GM12878 (cell line): ENCODE results near the gene RAB4B. TPM values are rescaled to one million over a fixed set of nuclear protein-coding genes. Genes with fewer than 3 reads are reported as not detected.

Experiments
- ATF7 ChIP-seq: fragments of 450-650 bp; IDR thresholded peaks from 2 replicates; pipeline ENCODE4 v1.6.1; 2016; ENCODE audit warnings: low read depth, mild to moderate bottlenecking
- BMI1 ChIP-seq: fragments of 450-650 bp; IDR thresholded peaks from 2 replicates; pipeline ENCODE4 v1.6.1; 2016; ENCODE audit warnings: mild to moderate bottlenecking, moderate library complexity, borderline replicate concordance
- CBFB ChIP-seq: IDR thresholded peaks from 2 replicates; pipeline ENCODE4 v1.6.1; 2016; ENCODE audit warnings: antibody characterized with exemption, low read depth
- CBX5 ChIP-seq: sonication (generic); IDR thresholded peaks from 2 replicates; pipeline ENCODE4 v1.6.1; 2016; ENCODE audit warnings: low read depth, moderate library complexity, mild to moderate bottlenecking, inconsistent platforms
- CHD1 ChIP-seq: IDR thresholded peaks from 2 replicates; pipeline ENCODE4 v1.6.1; 2012; ENCODE audit warnings: low read depth, low read length, improper control_type of control experiment
- CREB1 ChIP-seq: IDR thresholded peaks from 2 replicates; pipeline ENCODE4 v1.6.1; 2012; ENCODE audit warnings: low read depth, mild to moderate bottlenecking, inconsistent platforms
- DPF2 ChIP-seq: fragments of 450-650 bp; IDR thresholded peaks from 2 replicates; pipeline ENCODE4 v1.6.1; 2017; ENCODE audit warnings: mild to moderate bottlenecking
- ESRRA ChIP-seq: IDR thresholded peaks from 2 replicates; pipeline ENCODE4 v1.6.1; 2012; ENCODE audit warnings: mild to moderate bottlenecking, low read length, improper control_type of control experiment
- HDGF ChIP-seq: fragments of 450-650 bp; IDR thresholded peaks from 2 replicates; pipeline ENCODE4 v1.6.1; 2016; ENCODE audit warnings: antibody characterized with exemption
- HSF1 ChIP-seq: fragments of 150-350 bp; IDR thresholded peaks from 2 replicates; pipeline ENCODE4 v1.6.1; 2014; ENCODE audit warnings: mild to moderate bottlenecking, low read depth, low read length
- JUND ChIP-seq: IDR thresholded peaks from 2 replicates; pipeline ENCODE4 v1.6.1; 2012; ENCODE audit warnings: low read depth, mild to moderate bottlenecking, low read length, improper control_type of control experiment, moderate library complexity
- NR2C1 ChIP-seq: fragments of 450-650 bp; IDR thresholded peaks from 2 replicates; pipeline ENCODE4 v1.6.1; 2017; ENCODE audit warnings: antibody characterized with exemption, mild to moderate bottlenecking, moderate library complexity
- PBX3 ChIP-seq: IDR thresholded peaks from 2 replicates; pipeline ENCODE4 v1.6.1; 2011; ENCODE audit warnings: mild to moderate bottlenecking, low read depth, low read length, moderate library complexity; ENCODE audit not compliant: insufficient replicate concordance
- PML ChIP-seq: IDR thresholded peaks from 2 replicates; pipeline ENCODE4 v1.6.1; 2012; ENCODE audit warnings: low read length, inconsistent platforms
- POLR2AphosphoS2 ChIP-seq: IDR thresholded peaks from 2 replicates; pipeline ENCODE4 v1.6.1; 2011; ENCODE audit warnings: low read depth, mild to moderate bottlenecking, low read length, improper control_type of control experiment, moderate library complexity
- RBBP5 ChIP-seq: fragments of 200-600 bp; sonication (generic); conservative IDR thresholded peaks from 2 replicates; pipeline ENCODE4 v1.6.1; 2016
- RCOR1 ChIP-seq: conservative IDR thresholded peaks from 2 replicates; pipeline ENCODE4 v1.6.1; 2012; ENCODE audit warnings: low read depth, low read length, improper control_type of control experiment
- RUNX3 ChIP-seq: IDR thresholded peaks from 2 replicates; pipeline ENCODE4 v1.6.1; 2012; ENCODE audit warnings: low read length, inconsistent platforms
- SIX5 ChIP-seq: IDR thresholded peaks from 2 replicates; pipeline ENCODE4 v1.6.1; 2011; ENCODE audit warnings: mild to moderate bottlenecking, low read depth, low read length, moderate library complexity; ENCODE audit not compliant: severe bottlenecking
- ZNF274 ChIP-seq: IDR thresholded peaks from one replicate; pipeline ENCODE4 v1.8.0; 2011; ENCODE audit not compliant: insufficient read length, insufficient read depth
- ZNF384 ChIP-seq: IDR thresholded peaks from 2 replicates; pipeline ENCODE4 v1.6.1; 2012; ENCODE audit warnings: low read depth, mild to moderate bottlenecking, low read length, improper control_type of control experiment, borderline replicate concordance
- polyA plus RNA-seq, 11 experiments: library from polyadenylated mRNA; depleted of rRNA in 4 of 11; unstranded in 6 of 11; stranded (reverse) in 5 of 11; fragments of >200 nt; fragmentation: Nextera tagmentation in 4 of 11; fragmentation: Illumina TruSeq in 1 of 11; extraction: Ambion mirVana in 4 of 11; extraction: Trizol in 1 of 11; gene quantifications; 1 replicate in 1 of 11; 2 replicates in 10 of 11; pipeline versions ENCODE4 v1.2.1 to v1.2.3, GENCODE V29; 2011 to 2016; ENCODE audit warnings: inconsistent platforms in 2 of 11, missing spikeins in 2 of 11, low read depth in 1 of 11
- total RNA-seq, 4 experiments: library from RNA; depleted of rRNA in 3 of 4; stranded (reverse); fragments of >200 nt in 3 of 4; fragmentation: Illumina TruSeq in 1 of 4; extraction: Trizol in 1 of 4; gene quantifications; 2 replicates each; pipeline versions ENCODE4 v1.2.1 to v1.2.3, GENCODE V29; 2013 to 2021
- TF ChIP-seq, protein P1 (sequence below): fragments of 450-650 bp; IDR thresholded peaks from 2 replicates; pipeline ENCODE4 v1.6.1; 2017; ENCODE audit warnings: mild to moderate bottlenecking, moderate library complexity
- TF ChIP-seq, protein P2 (sequence below): fragments of 450-650 bp; IDR thresholded peaks from 2 replicates; pipeline ENCODE4 v1.6.1; 2017; ENCODE audit warnings: borderline replicate concordance

The RAB4B gene
- total and polyA plus RNA-seq, 10 of the 15 experiments (the other 5 are each of a cell fraction or from before 2014, with no cell fraction given): 0.60 to 51.5 (median 27.7) TPM

- TF ChIP-seq, protein P1, sequence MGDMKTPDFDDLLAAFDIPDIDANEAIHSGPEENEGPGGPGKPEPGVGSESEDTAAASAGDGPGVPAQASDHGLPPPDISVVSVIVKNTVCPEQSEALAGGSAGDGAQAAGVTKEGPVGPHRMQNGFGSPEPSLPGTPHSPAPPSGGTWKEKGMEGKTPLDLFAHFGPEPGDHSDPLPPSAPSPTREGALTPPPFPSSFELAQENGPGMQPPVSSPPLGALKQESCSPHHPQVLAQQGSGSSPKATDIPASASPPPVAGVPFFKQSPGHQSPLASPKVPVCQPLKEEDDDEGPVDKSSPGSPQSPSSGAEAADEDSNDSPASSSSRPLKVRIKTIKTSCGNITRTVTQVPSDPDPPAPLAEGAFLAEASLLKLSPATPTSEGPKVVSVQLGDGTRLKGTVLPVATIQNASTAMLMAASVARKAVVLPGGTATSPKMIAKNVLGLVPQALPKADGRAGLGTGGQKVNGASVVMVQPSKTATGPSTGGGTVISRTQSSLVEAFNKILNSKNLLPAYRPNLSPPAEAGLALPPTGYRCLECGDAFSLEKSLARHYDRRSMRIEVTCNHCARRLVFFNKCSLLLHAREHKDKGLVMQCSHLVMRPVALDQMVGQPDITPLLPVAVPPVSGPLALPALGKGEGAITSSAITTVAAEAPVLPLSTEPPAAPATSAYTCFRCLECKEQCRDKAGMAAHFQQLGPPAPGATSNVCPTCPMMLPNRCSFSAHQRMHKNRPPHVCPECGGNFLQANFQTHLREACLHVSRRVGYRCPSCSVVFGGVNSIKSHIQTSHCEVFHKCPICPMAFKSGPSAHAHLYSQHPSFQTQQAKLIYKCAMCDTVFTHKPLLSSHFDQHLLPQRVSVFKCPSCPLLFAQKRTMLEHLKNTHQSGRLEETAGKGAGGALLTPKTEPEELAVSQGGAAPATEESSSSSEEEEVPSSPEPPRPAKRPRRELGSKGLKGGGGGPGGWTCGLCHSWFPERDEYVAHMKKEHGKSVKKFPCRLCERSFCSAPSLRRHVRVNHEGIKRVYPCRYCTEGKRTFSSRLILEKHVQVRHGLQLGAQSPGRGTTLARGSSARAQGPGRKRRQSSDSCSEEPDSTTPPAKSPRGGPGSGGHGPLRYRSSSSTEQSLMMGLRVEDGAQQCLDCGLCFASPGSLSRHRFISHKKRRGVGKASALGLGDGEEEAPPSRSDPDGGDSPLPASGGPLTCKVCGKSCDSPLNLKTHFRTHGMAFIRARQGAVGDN: no peak
- no peak for TF ChIP-seq BMI1
- no peak for TF ChIP-seq CBFB
- TF ChIP-seq CHD1: no peak
- no peak for TF ChIP-seq DPF2
- TF ChIP-seq, protein P2, sequence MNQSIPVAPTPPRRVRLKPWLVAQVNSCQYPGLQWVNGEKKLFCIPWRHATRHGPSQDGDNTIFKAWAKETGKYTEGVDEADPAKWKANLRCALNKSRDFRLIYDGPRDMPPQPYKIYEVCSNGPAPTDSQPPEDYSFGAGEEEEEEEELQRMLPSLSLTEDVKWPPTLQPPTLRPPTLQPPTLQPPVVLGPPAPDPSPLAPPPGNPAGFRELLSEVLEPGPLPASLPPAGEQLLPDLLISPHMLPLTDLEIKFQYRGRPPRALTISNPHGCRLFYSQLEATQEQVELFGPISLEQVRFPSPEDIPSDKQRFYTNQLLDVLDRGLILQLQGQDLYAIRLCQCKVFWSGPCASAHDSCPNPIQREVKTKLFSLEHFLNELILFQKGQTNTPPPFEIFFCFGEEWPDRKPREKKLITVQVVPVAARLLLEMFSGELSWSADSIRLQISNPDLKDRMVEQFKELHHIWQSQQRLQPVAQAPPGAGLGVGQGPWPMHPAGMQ: no peak
- TF ChIP-seq ESRRA: no peak
- peak; percentile 7 for TF ChIP-seq PBX3
- no peak for TF ChIP-seq ZNF274
- TF ChIP-seq ZNF384: no peak
- TF ChIP-seq HSF1: no peak
- TF ChIP-seq POLR2AphosphoS2: 0 out of 2 replicates have a peak, but pooled peaks have one; percentile 64
- peak; percentile 98 for TF ChIP-seq HDGF
- 0 out of 2 replicates have a peak, but pooled peaks have one; percentile 37 for TF ChIP-seq RUNX3
- TF ChIP-seq CREB1: no peak; the same call in none of the 2 replicates
- TF ChIP-seq ATF7: peak; percentile 31; the same call in 1 of the 2 replicates
- peak; percentile 51 for TF ChIP-seq PML
- TF ChIP-seq RCOR1: no peak
- no peak for TF ChIP-seq RBBP5
- 0 out of 2 replicates have a peak, but pooled peaks have one; percentile 35 for TF ChIP-seq JUND
- TF ChIP-seq CBX5: no peak
- TF ChIP-seq NR2C1: 0 out of 2 replicates have a peak, but pooled peaks have one; percentile 22
- TF ChIP-seq SIX5: no peak
Observed at GRCh38 chr19:40798683-40799557, 20.9 kb downstream of the RAB4B start, which contains the start of gene EGLN2 (continued).
